HG02840 (cell line): ENCODE results near the gene RAD51D.
"Not testable (repeated sequence)": the region's sequence is repeated elsewhere in the genome, so short reads cannot be mapped to it uniquely, and the experiment has no call there.

Experiments
- ATAC-seq: cut with Tn5 transposase; IDR thresholded peaks from one replicate; pipeline ENCODE4 v1.9.1; 2021; ENCODE audit warnings: mild to moderate bottlenecking, moderate library complexity, moderate number of reproducible peaks; ENCODE audit not compliant: unreplicated experiment, low FRiP score

The RAD51D gene

GRCh38 chr17:35073183-35073790, 46.4 kb downstream of the RAD51D start:
- ATAC-seq: no peak

GRCh38 chr17:35069311-35069710, 50.3 kb downstream of the RAD51D start:
- ATAC-seq: no peak

- no peak for ATAC-seq
These were observed 51.4 kb downstream of the RAD51D start for GRCh38 chr17:35068249-35068648.

GRCh38 chr17:35065880-35066279, 53.8 kb downstream of the RAD51D start:
- no peak for ATAC-seq

GRCh38 chr17:35064516-35065215, 55.0 kb downstream of the RAD51D start:
- no peak for ATAC-seq

- ATAC-seq: peak; percentile 82
These were observed 56.0 kb downstream of the RAD51D start, which contains the start of gene RFFL for GRCh38 chr17:35063514-35064223. Gene RFFL, minus strand, starts transcription at chr17:35063707. Its CDS starts 37,154 bp downstream, at chr17:35026553.

- ATAC-seq: no peak
These were observed 57.4 kb downstream of the RAD51D start for GRCh38 chr17:35062308-35062707.

- ATAC-seq: no peak
These were observed 62.2 kb downstream of the RAD51D start for GRCh38 chr17:35057332-35057915.

GRCh38 chr17:35056013-35056412, 63.6 kb downstream of the RAD51D start:
- ATAC-seq: no peak

- ATAC-seq: no peak
These were observed 66.5 kb downstream of the RAD51D start for GRCh38 chr17:35053204-35053603.

- ATAC-seq: no peak
These were observed 66.9 kb downstream of the RAD51D start for GRCh38 chr17:35052780-35053179.

GRCh38 chr17:35052241-35052610, 67.4 kb downstream of the RAD51D start:
- no peak for ATAC-seq

- ATAC-seq: no peak
These were observed 68.0 kb downstream of the RAD51D start for GRCh38 chr17:35051579-35052240.

GRCh38 chr17:35051183-35051578, 68.5 kb downstream of the RAD51D start:
- peak; percentile 57 for ATAC-seq

GRCh38 chr17:35050170-35050569, 69.5 kb downstream of the RAD51D start:
- no peak for ATAC-seq

- ATAC-seq: no peak
These were observed 70.8 kb downstream of the RAD51D start for GRCh38 chr17:35048685-35049379.

GRCh38 chr17:35046740-35047283, 72.8 kb downstream of the RAD51D start:
- ATAC-seq: no peak

- no peak for ATAC-seq
These were observed 73.4 kb downstream of the RAD51D start for GRCh38 chr17:35046245-35046644.

- ATAC-seq: not testable (repeated sequence)
These were observed 74.1 kb downstream of the RAD51D start for GRCh38 chr17:35045458-35045979.

GRCh38 chr17:35044181-35044580, 75.5 kb downstream of the RAD51D start:
- no peak for ATAC-seq
